HG02588 (cell line): ENCODE data around the gene INTS2.
"Not testable (repeated sequence)": the region's sequence is repeated elsewhere in the genome, so short reads cannot be mapped to it uniquely, and the experiment has no call there.

Source experiments
- ATAC-seq: cut with Tn5 transposase; IDR thresholded peaks from one replicate; pipeline ENCODE4 v1.9.1; 2021; ENCODE audit warnings: mild to moderate bottlenecking, moderate library complexity; ENCODE audit not compliant: unreplicated experiment

Gene INTS2, protein sequence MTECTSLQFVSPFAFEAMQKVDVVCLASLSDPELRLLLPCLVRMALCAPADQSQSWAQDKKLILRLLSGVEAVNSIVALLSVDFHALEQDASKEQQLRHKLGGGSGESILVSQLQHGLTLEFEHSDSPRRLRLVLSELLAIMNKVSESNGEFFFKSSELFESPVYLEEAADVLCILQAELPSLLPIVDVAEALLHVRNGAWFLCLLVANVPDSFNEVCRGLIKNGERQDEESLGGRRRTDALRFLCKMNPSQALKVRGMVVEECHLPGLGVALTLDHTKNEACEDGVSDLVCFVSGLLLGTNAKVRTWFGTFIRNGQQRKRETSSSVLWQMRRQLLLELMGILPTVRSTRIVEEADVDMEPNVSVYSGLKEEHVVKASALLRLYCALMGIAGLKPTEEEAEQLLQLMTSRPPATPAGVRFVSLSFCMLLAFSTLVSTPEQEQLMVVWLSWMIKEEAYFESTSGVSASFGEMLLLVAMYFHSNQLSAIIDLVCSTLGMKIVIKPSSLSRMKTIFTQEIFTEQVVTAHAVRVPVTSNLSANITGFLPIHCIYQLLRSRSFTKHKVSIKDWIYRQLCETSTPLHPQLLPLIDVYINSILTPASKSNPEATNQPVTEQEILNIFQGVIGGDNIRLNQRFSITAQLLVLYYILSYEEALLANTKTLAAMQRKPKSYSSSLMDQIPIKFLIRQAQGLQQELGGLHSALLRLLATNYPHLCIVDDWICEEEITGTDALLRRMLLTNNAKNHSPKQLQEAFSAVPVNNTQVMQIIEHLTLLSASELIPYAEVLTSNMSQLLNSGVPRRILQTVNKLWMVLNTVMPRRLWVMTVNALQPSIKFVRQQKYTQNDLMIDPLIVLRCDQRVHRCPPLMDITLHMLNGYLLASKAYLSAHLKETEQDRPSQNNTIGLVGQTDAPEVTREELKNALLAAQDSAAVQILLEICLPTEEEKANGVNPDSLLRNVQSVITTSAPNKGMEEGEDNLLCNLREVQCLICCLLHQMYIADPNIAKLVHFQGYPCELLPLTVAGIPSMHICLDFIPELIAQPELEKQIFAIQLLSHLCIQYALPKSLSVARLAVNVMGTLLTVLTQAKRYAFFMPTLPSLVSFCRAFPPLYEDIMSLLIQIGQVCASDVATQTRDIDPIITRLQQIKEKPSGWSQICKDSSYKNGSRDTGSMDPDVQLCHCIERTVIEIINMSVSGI

DNA sequence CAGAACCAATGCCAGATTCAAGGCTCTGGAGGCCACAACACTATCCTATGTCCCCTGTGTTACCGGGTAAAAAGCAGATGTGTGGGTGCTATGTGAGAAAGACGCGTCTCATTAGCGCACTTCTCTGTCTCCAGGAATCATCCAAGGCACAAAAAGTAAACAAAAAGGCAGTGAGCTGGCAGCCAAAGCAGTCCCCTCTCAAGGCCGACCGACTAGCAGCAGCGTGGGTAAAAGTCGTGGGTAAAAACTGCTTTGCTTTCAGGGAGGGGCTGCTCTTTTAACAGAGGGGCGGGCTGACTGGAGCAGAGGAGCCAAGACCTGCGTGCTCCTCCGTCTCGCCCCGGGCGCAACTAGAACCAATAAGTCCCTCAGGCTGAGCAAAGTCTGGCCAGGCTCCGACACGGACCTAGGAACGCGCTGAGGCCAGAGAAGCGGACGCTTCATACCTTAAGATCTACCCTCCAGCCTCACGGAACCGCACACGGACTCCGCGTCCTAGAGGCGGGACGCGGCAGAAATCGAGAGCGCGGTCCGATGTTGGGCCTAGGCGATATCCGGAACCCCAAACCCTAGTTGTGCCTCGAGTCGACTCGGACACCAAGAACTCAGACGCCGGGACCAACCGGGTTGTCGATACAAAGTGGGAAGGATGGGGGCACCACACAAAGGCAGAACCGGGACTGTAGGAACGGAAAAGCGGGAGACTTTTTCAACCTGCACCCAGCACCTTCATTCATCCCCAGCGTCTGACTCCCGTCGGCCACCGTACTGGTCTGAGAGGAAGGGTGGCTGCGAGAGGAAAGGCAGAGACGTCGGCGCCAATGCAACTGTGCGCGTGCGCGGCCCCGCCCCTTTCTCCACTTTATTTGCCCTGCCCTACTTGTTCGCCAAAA, at the start of gene INTS2:
Gene INTS2, minus strand, starts transcription at position 775 of the 893 bp plus-strand sequence. CDS start 1,338 bp downstream, outside the sequence.
- peak; percentile 80 for ATAC-seq

DNA sequence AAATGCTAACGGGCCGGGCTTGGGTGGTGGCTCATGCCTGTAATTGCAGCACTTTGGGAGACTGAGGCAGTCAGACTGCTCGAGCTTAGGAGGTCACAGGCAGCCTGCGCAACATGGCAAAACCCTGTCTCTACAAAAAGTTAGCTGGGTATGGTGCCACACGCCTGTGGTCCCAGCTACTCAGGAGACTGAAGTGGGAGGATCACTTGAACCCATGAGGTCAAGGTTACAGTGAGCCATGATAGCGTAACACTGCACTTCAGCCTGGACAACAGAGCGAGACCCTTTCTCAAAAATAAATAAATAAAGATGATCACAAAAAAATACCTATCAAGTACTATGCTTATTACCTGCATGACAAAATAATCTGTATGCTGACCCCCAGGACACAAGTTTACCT, 46.3 kb upstream of the INTS2 start:
- ATAC-seq: no peak

DNA sequence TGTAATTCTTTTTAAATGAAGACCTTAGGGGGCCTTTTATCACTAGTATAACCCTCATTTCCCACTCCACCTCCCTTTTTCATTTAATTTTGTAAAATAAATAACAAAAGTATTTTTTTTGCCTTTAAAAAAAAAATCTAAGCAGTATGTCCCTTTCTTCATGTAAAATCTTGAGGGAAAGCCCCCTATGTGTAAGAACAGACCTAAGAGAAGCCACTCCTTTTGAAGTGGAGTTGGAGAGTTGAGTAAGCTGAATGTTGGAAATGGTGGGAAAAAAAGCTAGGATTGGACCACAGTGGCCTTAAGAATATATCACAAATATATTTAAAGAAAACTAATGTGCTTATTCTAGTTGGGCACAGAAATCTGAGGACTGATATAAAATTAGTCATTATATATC, 44.5 kb upstream of the INTS2 start:
- ATAC-seq: no peak

DNA sequence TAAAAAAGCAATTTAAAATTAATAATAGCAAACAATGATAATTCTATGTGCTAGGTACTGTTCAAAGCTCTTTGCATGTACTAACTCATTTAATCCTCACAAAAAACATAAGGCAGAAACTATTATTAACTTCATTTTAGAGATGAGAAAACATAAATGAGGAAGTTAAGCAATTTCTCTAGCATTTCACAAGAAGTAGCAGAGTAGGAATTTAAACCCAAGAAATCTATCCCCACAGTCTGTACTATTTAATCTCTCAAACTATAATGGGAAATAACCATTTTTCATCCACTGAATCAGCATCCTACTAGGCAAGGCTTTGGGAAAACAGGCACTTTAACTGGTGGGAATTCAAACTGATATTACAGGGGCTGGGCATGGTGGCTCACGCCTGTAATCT, 42.2 kb upstream of the INTS2 start:
- ATAC-seq: no peak

DNA sequence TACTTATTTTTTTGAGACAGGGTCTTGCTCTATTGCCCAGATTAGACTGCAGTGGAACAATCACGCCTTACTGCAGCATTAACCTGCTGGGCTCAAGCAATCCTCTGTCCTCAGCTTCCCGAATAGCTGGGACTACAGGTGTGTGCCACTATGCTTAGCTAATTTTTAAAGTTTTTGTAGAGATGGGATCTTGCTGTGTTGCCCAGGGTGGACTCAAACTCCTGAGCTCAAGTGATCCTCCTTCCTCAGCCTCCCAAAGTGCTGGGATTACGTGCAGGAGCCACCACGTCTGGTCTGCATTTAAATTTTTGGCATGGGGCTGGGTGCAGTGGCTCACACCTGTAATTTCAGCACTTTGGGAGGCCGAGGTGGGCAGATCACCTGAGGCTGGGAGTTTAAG, 41.0 kb upstream of the INTS2 start:
- ATAC-seq: no peak

DNA sequence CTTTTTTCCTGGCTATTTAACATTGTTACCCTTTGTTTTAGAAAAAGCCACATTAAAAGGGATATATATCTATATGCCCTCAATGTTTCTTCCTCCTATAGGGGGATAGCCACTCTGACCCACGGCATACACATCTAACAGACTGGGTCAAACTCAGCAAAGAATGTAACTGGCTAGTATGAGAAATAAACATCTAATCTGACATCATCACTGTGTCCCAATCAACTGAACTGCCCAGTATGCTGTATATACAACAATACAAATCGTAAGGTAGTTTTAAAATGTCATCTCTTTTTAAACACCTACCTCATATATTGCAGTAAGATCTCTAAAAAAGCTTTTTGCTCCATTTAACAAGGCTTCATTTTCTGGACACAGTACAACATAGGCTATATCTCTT, 39.9 kb upstream of the INTS2 start:
- no peak for ATAC-seq

DNA sequence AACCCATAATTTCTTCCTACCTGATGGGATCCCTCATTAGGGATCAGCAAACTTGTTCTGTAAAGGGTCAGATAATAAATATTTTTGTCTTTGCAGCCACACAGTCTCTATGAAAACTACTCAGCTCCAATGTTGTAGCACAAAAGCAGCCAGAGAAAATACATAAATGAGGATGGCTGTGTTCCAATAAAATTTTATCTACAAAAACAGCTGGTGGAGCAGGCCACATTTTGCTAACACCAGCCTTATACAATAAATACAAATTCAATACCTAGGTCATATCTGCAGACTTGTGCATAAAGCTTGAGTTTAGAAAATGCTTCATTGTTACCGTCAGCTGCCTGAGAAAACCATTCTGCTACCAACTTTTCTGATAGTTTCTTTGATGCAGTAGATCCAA, 38.4 kb upstream of the INTS2 start:
- no peak for ATAC-seq

DNA sequence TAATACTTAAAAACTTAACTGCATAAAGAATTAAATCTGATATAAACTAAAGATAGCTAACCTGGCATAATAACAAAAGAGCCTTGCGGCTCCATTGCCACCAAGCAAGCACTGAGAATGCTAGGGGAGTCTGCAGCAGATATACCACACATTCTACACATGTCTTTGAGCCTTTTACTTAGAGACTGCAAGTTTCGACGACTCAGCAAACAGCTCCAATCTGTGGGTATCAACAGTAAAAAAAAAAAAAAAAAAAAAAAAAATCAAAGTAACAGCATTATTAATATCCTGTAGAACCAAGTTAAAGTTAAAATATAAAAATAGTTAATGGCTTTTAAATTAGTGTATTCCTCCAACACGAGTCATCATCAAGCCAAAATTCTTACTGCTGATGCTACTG, 27.8 kb upstream of the INTS2 start:
- ATAC-seq: no peak

DNA sequence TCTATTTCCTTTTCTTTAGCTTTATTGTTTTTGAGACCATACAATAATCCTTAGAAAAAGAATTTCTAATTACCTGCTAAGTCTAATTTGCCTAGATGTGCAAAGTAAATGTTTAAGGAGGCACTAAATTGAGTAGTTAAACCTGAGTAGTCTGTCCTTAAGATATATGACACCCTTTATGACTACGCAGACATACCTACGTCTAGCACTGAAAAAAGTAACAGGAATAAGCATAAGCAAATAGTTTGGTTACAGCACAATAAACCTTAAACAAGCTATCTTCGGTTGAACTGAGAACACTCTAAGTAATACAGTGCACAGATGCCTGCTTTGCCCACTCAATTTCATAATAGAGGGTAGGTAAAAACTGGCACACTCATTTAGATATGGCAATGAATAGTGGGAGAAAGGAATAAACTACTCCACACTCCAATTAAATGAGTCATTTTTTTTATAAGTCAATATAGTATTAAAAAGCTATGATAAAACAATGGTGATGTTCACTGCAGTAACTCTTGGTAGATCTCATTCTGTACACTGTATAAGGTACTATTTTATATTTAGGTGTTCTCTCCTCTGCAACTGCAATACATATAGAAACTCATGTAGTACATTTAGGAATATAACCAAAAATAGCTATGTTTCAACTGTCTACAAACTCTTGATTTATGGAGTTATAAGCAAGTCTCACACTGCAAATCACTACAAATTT, 19.7 kb upstream of the INTS2 start:
- no peak for ATAC-seq

DNA sequence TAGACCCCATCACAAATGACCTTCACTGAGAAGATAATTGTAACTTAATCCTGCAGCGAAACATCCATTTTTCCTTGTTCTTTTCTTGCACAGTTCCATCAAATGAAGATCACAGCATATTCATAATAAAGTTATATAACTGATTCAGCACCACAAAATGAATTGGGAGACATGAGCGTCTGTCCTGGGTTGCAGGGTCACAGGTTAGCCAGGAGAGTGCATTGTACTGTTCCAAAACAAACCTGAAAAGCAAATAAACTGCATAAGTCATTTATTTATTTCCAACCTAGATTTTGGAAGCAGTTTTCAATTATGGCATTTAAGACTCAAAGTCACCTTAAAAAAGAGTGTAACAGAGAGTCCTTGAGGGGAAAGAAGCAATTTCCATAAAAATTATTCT, 18.6 kb upstream of the INTS2 start:
- no peak for ATAC-seq

DNA sequence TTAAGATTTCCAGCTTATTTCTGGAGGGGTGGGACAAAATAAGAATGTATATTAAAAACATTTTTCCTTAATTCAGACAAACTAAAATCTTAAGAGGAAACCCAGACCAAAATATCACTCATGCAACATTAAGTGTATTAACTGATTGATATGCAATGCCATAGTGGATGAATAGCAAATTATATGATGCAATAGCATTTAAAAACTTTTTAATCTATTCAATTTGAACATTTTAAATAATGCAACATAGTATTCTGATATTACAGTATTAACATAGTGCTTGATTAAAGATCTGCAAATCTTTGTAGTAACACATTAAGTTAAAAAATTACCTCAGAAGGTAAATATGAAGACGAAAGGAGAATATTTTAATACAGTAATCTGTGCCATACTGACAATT, 15.3 kb upstream of the INTS2 start:
- ATAC-seq: no peak

DNA sequence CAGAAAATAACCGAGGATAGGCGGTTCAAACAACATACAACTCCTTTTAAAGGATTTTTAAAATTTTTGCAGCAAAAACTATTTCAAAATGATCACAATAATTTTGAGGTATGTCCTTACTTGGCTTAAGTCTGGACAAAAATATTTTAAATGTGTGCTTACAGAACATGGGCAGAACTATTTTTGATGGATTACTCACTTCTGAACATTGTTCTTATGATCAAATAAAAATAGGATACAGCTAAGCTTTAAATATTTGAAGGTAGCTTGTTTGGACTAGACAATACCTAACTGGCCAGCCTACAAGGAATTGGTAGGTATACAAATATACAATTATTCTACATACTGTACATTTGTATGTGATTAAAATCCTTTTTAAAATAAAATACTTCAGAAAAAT, 14.3 kb upstream of the INTS2 start:
- no peak for ATAC-seq

DNA sequence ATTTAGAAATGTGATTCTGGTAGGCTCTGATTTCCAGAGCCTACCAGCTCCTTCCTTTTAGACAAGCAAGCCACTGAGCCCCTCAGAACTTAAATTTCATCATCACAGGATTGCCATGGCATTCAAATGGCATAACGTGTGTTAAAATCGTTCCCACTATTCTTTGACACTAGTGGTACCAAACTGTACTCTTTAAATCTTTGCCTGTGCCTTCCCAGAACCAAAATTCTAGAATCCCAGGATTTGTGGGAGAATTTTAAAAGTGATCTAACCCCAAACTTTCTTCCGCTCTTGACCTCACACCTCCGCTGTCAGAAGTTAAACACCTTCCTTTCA, 287 bp upstream of the INTS2 start:
- peak; percentile 6 for ATAC-seq

DNA sequence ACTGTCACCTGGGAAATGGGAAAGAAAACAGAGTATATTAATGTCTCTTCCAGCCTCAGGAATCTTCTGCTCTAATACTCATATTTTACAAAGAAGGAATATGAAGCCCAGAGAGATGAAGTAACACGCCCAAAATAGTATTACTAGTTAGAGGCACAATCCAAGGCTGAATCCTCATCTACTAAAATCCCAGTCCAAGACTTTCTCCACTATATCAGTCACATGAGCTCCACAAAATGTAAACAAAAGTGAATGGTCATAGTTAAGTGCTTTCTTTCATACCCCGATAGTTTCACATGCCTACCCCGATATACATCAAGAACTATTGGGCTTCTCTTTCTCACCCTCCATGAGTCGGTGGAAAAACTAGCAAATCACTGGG, 965 bp downstream of the INTS2 start:
- no peak for ATAC-seq

DNA sequence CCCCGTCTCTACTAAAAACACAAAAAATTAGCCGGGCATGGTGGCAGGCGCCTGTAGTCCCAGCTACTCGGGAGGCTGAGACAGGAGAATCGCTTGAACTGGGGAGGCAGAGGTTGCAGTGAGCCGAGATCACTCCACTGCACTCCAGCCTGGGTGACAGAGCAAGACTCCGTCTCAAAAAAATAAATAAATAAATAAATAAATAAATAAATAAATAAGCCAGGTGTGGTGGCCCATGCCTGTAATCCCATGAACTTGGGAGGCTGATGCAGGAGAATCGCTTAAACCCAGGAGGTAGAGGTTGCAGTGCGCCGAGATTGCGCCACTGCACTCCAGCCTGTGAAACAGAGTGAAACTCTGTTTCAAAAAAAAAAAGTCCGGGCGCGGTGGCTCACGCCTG, 12.6 kb downstream of the INTS2 start:
- ATAC-seq: not testable (repeated sequence)

DNA sequence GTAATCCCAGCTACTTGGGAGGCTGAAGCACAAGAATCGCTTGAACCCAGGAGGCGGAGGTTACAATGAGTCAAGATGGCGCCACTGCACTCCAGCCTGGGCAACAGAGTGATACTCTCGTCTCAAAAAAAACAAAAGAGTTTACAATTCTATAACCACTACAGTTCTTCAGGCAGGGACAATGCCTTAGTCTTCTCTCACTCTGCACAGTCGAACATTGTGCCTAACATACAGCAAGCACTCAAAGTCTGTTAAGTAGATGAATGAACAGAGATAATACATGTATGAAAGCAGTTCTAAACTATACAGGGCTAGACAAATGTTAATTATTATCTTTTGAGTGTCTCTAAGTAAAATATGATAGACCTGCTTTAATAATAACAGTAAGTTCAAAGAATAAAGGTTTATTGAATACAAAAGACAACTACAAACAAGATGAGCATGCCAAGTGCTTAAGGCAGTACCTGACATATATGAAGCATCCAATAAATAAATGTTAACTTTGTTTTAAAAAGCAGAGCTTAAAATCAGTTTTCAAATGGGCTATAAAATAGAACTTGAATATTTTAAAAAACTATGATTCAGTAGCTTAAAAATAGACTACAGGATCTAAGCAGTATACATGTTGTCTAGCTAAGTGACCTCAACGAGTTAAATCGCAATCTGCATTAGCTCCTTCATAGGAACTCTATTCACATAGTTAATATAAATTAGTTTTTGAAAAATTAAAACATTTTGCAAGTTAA, 19.3 kb downstream of the INTS2 start:
- no peak for ATAC-seq

DNA sequence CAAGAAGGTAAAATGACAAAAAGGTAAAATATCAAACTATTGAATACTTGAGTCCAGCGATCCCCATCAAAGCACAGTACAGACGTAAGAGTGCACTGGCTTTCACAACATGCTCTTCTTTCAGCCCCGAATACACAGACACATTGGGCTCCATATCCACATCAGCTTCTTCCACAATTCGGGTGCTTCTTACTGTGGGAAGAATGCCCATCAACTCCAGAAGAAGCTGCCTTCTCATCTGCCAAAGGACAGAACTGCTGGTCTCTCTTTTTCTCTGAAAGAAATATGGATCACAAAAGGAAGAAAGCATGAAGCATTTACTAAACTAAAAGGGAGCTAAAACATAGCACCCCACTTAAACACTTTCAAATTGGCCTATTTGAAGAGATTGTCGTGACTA, 20.4 kb downstream of the INTS2 start:
- ATAC-seq: no peak

DNA sequence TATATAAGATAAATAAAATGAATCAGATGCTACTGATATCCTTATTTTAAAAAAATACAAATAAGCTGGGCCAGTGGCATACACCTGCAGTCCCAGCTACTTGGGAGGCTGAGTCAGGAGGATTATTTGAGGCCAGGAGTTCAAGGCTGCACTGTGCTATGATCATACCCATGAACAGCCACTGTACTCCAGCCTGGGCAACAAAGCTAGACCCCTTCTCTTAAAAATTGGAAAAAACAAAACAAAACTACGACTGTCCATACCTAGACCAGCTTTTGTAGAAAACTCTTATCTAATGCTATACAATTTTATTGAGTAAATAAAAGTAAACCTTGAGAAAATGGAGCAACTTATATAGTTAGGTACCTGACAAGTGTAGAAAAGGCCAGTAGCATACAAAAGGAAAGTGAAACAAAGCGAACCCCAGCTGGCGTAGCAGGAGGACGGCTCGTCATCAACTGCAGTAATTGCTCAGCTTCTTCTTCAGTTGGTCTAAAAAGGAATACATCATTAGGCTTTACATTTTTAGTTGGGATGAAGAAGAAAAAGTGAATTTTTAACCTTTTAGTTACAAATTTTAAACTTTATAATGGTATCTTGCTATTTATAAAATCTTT, 23.6 kb downstream of the INTS2 start:
- ATAC-seq: peak; percentile 64

DNA sequence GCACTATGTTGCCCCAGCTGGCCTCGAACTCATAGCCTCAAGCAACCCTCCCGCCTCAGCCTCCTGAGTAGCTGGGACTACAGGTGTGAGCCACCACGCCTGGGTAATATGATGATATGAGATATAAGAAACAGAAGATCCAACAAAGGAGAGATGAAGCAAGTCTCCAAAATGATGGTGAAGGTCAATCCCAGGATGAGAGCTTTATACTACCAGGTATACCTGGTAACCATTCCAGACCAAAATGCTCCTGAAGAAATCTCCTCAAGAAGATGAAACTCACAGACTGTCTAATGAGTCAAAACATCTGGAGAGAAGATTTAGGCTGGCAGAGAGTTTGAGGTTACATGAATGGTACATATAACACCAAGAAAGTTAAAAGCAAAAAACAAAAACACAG, 24.5 kb downstream of the INTS2 start:
- no peak for ATAC-seq
